OCI-LY3 (cell line): ENCODE measurements around the gene HS3ST3A1.

Experiments
- H2AFZ ChIP-seq: fragments of 200-600, 300-600 bp; shearing (Covaris generic); 2 replicates; pipeline ENCODE4 v1.6.0; 2014; ENCODE audit warnings: antibody characterized with exemption, low read depth, low read length
- H3K27ac ChIP-seq: fragments of 200-600, 300-600 bp; sonication (generic); 2 replicates; pipeline ENCODE4 v1.5.1; 2014; ENCODE audit warnings: mild to moderate bottlenecking, low read length, moderate library complexity, mixed read lengths
- H3K27me3 ChIP-seq: fragments of 200-600, 300-600 bp; sonication (generic); 2 replicates; pipeline ENCODE4 v1.6.1; 2014; ENCODE audit warnings: low read depth, low read length, mixed read lengths
- H3K36me3 ChIP-seq: fragments of 200-600, 300-600 bp; sonication (generic); replicated peaks from 2 replicates; pipeline ENCODE3; 2014; ENCODE audit warnings: low read depth, low read length, mixed read lengths
- H3K4me1 ChIP-seq: fragments of 300-600, 200-600 bp; sonication (generic); 2 replicates; pipeline ENCODE4 v1.6.1; 2014; ENCODE audit warnings: low read length, mixed read lengths
- H3K4me2 ChIP-seq: fragments of 200-600, 300-600 bp; sonication (generic); 2 replicates; pipeline ENCODE4 v1.6.1; 2014; ENCODE audit warnings: low read length, mixed read lengths
- H3K4me3 ChIP-seq: fragments of 300-600, 200-600 bp; sonication (generic); 2 replicates; pipeline ENCODE4 v1.5.1; 2014; ENCODE audit warnings: antibody characterized with exemption, mild to moderate bottlenecking, low read length, moderate library complexity
- H3K79me2 ChIP-seq: fragments of 300-600, 200-600 bp; shearing (Covaris generic); 2 replicates; pipeline ENCODE4 v1.6.1; 2014; ENCODE audit warnings: mild to moderate bottlenecking, low read length, mixed read lengths
- H3K9ac ChIP-seq: fragments of 300-600, 200-600 bp; shearing (Covaris generic); 2 replicates; pipeline ENCODE4 v1.6.0; 2014; ENCODE audit warnings: mild to moderate bottlenecking, low read length, moderate library complexity
- H3K9me3 ChIP-seq: fragments of 200-600, 300-600 bp; shearing (Covaris generic); 2 replicates; pipeline ENCODE4 v1.6.1; 2014; ENCODE audit warnings: low read length, mixed read lengths; ENCODE audit not compliant: insufficient read depth
- H4K20me1 ChIP-seq: fragments of 200-600, 300-600 bp; sonication (generic); 2 replicates; pipeline ENCODE4 v1.6.1; 2016; ENCODE audit warnings: low read length, mixed read lengths; ENCODE audit not compliant: insufficient read depth
- EZH2phosphoT487 ChIP-seq: fragments of 200-600 bp; shearing (Covaris generic); IDR thresholded peaks from 2 replicates; pipeline ENCODE4 v1.6.1; 2018; ENCODE audit warnings: antibody characterized with exemption, mixed run types, low read depth
- TF ChIP-seq, protein P1 (sequence below): fragments of 200-600, 300-600 bp; sonication (generic); IDR thresholded peaks from 2 replicates; pipeline ENCODE4 v1.5.1; 2014; ENCODE audit warnings: antibody characterized with exemption, low read length, low read depth

The HS3ST3A1 gene

DNA sequence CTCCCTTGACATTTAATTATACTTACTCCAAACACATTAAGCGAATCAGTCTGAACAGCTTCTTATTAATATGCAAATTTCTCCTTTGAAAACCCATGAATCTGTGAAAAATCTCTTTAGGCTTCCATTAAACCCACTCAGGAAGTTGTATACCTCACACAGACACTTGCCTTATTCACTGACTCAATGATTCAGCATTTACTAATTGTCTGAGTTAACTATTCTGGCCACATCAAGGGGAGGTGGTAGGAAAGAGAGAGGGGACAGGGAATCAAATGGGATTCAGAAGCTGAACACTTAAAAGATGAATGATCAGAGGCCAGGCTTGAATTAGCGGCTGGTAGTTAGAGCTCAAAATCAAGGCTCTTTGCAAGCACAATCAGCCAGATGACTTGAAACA, 70.0 kb downstream of the HS3ST3A1 start:
- TF ChIP-seq EZH2phosphoT487 = no peak
- TF ChIP-seq, protein P1, sequence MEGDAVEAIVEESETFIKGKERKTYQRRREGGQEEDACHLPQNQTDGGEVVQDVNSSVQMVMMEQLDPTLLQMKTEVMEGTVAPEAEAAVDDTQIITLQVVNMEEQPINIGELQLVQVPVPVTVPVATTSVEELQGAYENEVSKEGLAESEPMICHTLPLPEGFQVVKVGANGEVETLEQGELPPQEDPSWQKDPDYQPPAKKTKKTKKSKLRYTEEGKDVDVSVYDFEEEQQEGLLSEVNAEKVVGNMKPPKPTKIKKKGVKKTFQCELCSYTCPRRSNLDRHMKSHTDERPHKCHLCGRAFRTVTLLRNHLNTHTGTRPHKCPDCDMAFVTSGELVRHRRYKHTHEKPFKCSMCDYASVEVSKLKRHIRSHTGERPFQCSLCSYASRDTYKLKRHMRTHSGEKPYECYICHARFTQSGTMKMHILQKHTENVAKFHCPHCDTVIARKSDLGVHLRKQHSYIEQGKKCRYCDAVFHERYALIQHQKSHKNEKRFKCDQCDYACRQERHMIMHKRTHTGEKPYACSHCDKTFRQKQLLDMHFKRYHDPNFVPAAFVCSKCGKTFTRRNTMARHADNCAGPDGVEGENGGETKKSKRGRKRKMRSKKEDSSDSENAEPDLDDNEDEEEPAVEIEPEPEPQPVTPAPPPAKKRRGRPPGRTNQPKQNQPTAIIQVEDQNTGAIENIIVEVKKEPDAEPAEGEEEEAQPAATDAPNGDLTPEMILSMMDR = no peak

DNA sequence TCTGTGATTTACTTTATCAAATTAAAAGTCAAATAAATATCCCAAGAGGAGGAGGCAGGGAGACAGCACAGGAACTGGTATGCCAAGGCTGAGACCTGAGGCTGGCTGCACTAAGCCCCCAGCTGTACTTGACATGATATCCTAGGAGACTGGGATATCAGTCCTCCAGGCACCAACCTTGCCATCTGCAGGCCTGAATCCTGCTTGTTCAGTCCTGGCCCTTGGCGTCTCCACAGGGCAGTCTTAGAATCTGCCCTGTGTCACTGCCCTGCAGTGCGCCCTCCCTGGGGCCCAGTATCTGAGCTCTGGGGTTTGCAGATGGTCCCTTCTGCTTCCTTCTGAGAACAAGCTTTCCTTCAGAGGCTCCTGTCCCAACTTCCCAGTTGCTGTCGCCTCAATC, 75.9 kb downstream of the HS3ST3A1 start:
- TF ChIP-seq, protein P1 = no peak
- no peak overlapping the region for H3K9ac ChIP-seq
- no peaks in the 10 kb centered on the region for H3K9me3 ChIP-seq
- H3K4me1 ChIP-seq = no peaks in the 10 kb centered on the region
- H3K79me2 ChIP-seq = no peaks in the 10 kb centered on the region
- no peaks in the 10 kb centered on the region for H3K36me3 ChIP-seq
- no peak overlapping the region for H3K27ac ChIP-seq
- no peak overlapping the region for H2AFZ ChIP-seq
- H3K4me3 ChIP-seq = no peak overlapping the region
- no peaks in the 10 kb centered on the region for H4K20me1 ChIP-seq
- H3K27me3 ChIP-seq = no peaks in the 10 kb centered on the region
- H3K4me2 ChIP-seq = no peak overlapping the region

More for the DNA sequence above, 70.0 kb downstream of the HS3ST3A1 start:
- Histone ChIP-seq H3K4me3 (no peak overlapping the region), H3K4me2 (no peak overlapping the region), H3K27ac (no peak overlapping the region), H3K36me3 (no peaks in the 10 kb centered on the region), H4K20me1 (no peaks in the 10 kb centered on the region), H3K9me3 (no peaks in the 10 kb centered on the region), H3K27me3 (no peaks in the 10 kb centered on the region), H3K4me1 (no peaks in the 10 kb centered on the region), H3K79me2 (no peaks in the 10 kb centered on the region), H3K9ac (no peak overlapping the region), H2AFZ (no peak overlapping the region)

DNA sequence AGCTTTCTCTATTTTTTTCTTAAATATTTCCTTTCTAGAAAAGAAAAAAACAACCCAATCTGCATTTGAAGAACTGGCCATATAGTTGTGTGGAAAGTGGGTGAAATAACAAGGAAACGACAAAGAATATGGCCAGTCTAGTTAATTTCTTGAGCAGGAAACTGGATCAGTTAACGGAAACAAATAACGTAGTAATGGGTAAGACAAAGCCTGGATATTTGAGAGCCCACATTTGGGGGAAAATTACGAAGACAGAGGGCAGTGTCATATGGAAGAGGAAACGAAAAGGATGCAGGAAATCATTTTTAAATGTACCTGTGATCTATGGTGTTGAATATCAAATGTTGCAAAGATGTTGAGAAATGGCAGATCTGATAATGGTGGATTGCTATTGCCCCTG, 78.6 kb downstream of the HS3ST3A1 start:
- TF ChIP-seq EZH2phosphoT487 = no peak
- TF ChIP-seq, protein P1 = no peak
- no peaks in the 10 kb centered on the region for H3K79me2 ChIP-seq
- no peak overlapping the region for H3K9ac ChIP-seq
- no peaks in the 10 kb centered on the region for H3K4me1 ChIP-seq
- no peak overlapping the region for H3K4me3 ChIP-seq
- no peak overlapping the region for H3K27ac ChIP-seq
- H3K36me3 ChIP-seq = no peaks in the 10 kb centered on the region
- H4K20me1 ChIP-seq = no peaks in the 10 kb centered on the region
- H3K4me2 ChIP-seq = no peak overlapping the region
- no peaks in the 10 kb centered on the region for H3K27me3 ChIP-seq
- H2AFZ ChIP-seq = no peak overlapping the region
- no peaks in the 10 kb centered on the region for H3K9me3 ChIP-seq

DNA sequence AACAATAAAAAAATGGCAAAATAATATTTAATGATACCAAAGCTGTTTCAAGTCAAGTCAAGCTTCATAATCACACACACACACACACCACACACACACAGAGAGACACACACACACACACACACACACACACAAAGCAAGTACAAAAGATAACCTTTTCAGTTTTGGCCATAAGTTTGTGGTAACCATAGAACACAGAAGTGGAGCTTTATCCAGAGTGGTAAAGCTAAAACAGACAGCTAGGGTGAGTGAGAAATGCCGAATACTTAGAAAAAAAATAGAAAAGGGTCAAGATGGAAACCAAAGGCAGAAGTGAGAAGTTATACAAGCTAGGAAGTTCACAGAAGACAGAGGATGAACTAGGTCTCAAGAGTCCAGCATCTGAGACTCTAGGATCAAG, 79.0 kb downstream of the HS3ST3A1 start:
- Histone ChIP-seq H4K20me1 (no peaks in the 10 kb centered on the region), H3K36me3 (no peaks in the 10 kb centered on the region), H3K9ac (no peak overlapping the region), H2AFZ (no peak overlapping the region), H3K79me2 (no peaks in the 10 kb centered on the region), H3K27me3 (no peaks in the 10 kb centered on the region), H3K27ac (no peak overlapping the region), H3K4me1 (no peaks in the 10 kb centered on the region), H3K9me3 (no peaks in the 10 kb centered on the region), H3K4me3 (no peak overlapping the region), H3K4me2 (no peak overlapping the region)
- TF ChIP-seq, protein P1 = no peak
- TF ChIP-seq EZH2phosphoT487 = no peak
